ENCODE results near the gene FIG4.

DNA sequence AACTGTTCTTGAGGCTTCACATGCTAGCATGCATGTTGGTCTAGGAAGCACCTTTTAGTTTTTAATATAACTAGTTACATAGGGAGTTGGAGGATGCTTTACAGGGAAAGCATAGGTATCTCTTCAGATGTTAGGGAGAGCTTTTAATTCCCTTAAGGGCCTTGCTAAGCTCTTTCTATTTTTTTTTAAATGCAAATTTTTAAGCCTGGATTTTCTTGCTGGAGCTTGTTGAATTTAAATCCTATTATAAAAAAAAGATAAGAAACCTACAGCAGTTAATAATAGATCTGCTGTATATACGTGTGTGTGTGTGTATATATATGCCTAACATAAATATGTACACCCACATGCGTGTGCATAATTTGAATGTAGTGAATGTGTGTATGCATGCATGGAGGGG, 79.0 kb downstream of the FIG4 start:
- TF ChIP-seq, protein P1, sequence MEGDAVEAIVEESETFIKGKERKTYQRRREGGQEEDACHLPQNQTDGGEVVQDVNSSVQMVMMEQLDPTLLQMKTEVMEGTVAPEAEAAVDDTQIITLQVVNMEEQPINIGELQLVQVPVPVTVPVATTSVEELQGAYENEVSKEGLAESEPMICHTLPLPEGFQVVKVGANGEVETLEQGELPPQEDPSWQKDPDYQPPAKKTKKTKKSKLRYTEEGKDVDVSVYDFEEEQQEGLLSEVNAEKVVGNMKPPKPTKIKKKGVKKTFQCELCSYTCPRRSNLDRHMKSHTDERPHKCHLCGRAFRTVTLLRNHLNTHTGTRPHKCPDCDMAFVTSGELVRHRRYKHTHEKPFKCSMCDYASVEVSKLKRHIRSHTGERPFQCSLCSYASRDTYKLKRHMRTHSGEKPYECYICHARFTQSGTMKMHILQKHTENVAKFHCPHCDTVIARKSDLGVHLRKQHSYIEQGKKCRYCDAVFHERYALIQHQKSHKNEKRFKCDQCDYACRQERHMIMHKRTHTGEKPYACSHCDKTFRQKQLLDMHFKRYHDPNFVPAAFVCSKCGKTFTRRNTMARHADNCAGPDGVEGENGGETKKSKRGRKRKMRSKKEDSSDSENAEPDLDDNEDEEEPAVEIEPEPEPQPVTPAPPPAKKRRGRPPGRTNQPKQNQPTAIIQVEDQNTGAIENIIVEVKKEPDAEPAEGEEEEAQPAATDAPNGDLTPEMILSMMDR (IDR thresholded peaks at IDR 0.05) = no peak
- no peak for TF ChIP-seq POLR2A (IDR thresholded peaks at IDR 0.05)

Measured in Peyer's patch (tissue), 4 donors.